ENCODE measurements around the gene TMEM119.
"Not testable (repeated sequence)": the region's sequence is repeated elsewhere in the genome, so short reads cannot be mapped to it uniquely, and the experiment has no call there.

TMEM119 gene

GRCh38 chr12:108595711-108596647, 1.9 kb downstream of the TMEM119 start:
- no peak for DNase-seq (ENCODE audit: insufficient read length, low spot score)
- FAIRE-seq, result no peak
- TF ChIP-seq CTCF (IDR thresholded peaks at IDR 0.05; ENCODE audit: insufficient read depth, missing control alignments), result no peak

- FAIRE-seq, result no peak
- no peak for TF ChIP-seq CTCF (IDR thresholded peaks at IDR 0.05; ENCODE audit: insufficient read depth, missing control alignments)
- DNase-seq (ENCODE audit: insufficient read length, low spot score), result peak; percentile 7
Observed at GRCh38 chr12:108594960-108595710, 2.7 kb downstream of the TMEM119 start.

- FAIRE-seq (no peak), DNase-seq (ENCODE audit: insufficient read length, low spot score) (no peak)
- no peak for TF ChIP-seq CTCF (IDR thresholded peaks at IDR 0.05; ENCODE audit: insufficient read depth, missing control alignments)
Observed at GRCh38 chr12:108594323-108594903, 3.5 kb downstream of the TMEM119 start.

GRCh38 chr12:108592033-108592909, 5.6 kb downstream of the TMEM119 start:
- DNase-seq (ENCODE audit: insufficient read length, low spot score) (no peak), FAIRE-seq (no peak)
- no peak for TF ChIP-seq CTCF (IDR thresholded peaks at IDR 0.05; ENCODE audit: insufficient read depth, missing control alignments)

GRCh38 chr12:108591267-108591980, 6.5 kb downstream of the TMEM119 start:
- no peak for DNase-seq (ENCODE audit: insufficient read length, low spot score)
- no peak for TF ChIP-seq CTCF (IDR thresholded peaks at IDR 0.05; ENCODE audit: insufficient read depth, missing control alignments)
- no peak for FAIRE-seq

GRCh38 chr12:108590463-108590862, 7.4 kb downstream of the TMEM119 start:
- not testable (repeated sequence) for FAIRE-seq; DNase-seq (ENCODE audit: insufficient read length, low spot score)
